ENCODE measurements around the gene LRRN3.

LRRN3 gene

DNA sequence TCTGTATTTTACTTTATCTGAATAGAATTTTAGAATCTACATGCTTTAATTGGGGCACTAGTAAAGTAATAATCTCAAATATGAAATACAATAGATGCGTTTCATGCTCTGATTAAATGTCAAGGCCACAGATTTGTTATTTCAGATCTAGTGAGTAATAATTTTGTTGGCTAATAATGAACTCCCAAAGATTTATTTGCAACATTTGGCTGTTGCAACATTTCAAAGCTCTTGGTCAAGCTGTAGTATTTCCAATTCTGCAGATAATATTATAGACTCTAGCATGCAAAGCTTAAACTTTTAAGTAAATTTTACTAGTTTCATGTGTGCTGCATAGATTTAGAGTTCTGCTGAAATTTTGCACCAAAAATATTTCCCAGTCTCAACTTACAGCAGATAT is 16.7 kb downstream of the LRRN3 start:
- DNase-seq: no peak

DNA sequence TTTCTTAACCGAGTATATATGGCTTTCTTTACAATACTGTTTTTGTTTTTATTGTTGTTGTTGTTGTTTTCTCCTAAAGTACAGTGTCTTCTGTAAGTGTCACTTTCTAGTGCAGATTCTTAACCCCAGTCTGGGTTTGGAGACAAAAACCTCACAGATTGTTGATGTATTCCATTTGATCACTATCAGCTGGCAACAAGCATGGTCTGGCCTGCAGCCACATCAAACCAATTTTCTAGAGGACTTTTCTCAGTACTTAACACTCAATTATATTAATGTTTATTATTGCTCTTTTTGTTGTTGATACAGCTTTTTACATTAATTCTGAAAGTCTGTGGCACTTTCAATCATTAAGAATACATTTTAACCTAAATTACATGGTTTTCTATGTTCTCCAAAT is 17.1 kb downstream of the LRRN3 start:
- DNase-seq: no peak

DNA sequence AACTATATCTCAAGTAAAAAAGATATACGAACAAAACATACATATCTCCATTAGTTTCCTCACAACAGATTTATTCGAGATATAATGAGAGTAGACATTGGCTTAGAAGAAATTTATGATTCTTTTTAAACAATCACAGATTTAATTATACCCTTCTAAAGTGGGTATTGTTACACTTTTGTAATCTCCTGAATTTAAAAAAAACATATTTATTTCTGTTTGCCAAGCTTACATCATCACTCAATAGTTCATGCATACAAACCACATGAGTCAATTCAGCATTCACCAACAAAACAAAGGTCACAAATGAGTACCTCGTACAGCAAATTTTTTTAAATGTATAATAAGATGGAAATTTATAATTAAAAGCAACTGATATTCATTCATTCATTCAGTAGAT is 17.6 kb downstream of the LRRN3 start:
- no peak for DNase-seq

DNA sequence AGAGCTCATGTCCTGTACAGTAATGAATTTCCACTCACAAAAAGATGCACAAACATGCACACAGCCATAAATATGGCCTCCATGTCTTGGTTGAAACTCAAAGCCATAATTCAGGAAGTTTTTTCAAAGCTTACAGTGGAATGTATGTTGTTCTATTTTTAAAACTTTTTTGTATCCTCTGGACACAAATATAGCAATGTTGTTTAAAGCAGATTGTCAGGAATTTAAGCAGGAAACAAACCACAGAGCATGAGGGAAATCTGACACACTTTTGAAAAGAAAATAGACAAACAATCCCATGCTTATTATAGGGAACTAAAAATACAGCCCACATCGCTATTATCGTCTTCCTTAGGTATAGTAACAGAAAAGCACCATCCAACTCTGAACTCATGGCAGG is 21.5 kb downstream of the LRRN3 start:
- DNase-seq: no peak

DNA sequence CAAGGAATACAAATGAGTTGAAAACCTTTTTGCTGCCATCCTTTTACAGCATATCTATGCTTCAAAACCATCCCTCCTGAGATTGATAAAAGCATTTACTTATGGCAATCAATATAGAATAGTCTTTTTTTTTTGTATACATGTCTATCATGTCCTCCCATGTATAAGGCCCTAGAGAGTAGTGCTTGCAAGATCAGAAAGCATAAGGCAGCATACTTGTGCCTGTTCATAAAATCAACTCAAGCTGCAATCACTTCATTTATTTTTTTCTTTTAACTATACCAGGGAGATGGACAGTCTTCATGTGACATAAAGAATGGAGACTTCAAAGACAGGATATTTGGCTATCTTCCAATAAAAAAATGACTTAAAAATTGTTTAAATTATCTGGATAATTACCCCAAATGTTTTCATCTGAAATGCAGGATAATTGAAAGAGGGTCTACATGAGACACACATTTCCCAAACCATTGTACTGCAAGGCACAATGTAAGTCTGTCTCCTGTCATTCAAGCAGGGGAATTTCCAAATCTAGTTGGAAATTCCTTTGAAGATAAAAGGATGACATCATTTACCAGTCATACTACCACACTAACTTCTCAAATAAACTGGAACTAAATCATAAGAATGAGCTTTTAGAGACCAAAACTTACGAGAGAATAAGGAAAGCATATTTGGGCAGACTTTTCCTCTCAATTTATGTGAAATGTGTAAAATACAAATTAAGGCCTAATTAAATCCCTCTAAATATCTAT is 22.5 kb downstream of the LRRN3 start:
- DNase-seq: no peak

DNA sequence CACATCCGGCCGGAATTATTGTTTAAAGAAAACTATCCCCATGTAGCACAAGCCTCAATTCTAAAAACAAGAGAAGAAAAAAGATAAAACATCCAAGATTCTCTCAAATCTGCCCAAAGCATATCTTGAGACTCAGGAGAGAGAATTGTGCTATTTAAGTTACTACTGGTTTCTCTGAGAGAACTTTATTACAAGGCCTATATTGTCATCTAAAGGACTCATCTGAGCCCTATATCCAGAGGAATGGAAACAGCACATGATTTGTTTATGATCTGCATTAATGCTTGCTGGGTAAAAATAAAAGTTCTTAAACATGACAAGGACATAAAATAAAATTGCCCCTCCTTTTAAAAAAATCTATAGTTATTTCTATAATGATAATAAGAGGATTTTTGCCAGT is 25.0 kb downstream of the LRRN3 start:
- no peak for DNase-seq

DNA sequence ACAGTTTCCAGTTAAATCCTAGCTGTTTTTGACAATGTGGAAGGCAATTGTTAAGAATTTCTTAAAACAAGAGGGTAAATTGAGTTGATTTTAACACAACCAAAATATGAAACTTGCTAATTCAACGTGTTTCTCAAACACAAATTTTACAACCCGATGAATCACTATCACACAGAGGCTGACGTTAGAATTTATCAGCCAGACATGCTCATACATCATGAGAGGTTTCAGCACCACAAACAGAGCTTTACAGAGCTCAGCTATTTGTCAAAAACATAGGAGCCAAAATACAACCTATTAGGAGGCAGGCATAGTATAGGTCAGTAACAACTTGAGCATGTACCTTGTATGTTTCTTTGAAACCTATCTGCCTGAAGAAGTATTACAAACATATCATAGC is 36.1 kb downstream of the LRRN3 start:
- no peak for DNase-seq

DNA sequence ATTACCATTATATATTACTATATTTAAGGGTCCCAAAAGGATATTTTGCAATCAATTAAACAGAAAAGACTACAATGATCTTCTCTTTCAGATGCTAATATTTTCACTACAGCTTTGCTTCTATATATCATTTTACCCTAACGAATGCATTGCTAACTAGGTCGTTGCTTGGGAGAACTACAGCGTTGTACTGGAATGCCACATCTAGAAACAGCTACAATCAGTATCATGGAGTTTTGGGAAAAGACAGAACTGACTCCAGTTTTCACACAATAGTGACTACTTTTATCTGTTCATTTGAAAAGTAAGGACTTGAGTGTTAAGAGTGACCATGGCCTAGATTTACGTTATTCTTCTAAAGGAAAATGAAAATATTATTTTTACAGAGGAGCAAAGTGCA is 38.5 kb downstream of the LRRN3 start:
- DNase-seq: no peak

DNA sequence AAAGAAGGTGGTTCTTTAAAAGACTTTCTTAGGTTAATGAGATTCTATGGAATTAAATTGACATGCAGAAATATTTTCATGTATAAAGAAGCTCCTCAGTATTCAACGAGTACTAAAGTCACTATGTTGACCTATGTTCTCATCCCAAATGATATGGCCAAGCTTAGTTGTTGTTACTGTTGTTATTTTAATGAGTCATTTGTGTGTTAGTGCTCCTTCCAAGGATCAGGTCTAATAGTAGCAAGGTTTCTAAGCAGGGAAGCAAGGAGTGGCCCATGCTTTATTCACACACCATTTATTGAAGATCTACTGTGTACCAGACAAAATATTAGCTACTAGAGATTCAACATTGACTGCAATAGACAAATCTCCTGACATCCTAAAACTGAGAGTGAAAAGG is 41.9 kb downstream of the LRRN3 start:
- DNase-seq: no peak

DNA sequence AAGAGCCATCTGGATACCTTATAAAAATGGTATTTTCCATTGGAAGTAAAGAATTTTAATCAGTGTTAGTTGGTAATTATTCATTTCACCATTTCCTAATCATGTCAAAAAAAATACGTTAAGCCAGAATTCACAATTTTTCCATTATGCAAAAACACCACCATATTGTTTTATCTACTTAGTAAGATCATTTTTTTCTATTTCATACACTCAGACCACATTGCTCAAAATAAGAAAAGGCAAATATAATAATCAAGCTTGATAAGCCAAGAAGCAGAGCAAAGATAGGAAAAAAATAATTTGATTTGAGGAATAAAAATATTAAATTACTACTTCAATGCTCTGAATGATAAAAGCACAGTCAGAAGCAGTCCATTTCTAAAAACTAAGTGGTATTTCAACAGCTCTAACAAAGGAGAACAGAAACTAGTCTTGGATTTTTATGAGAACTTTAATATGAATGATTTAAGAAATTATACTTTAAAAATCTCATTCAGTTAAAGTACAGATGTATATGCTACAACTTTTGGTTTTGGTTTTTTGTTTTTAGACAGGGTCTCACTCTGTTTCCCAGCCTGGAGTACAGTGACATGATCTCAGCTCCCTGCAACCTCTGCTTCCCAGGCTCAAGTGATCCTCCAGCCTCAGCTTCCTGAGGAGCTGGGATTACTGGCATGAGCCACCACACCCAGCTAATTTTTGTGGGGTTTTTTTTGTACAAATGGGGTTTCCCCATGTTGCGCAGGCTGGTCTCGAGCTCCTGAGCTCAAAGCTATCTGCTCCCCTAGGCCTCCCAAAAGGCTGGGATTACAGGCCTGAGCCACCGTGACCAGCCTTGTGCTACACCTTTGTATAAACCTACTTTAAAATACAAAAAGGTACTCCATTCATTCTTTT is 46.6 kb downstream of the LRRN3 start:
- no peak for DNase-seq

DNA sequence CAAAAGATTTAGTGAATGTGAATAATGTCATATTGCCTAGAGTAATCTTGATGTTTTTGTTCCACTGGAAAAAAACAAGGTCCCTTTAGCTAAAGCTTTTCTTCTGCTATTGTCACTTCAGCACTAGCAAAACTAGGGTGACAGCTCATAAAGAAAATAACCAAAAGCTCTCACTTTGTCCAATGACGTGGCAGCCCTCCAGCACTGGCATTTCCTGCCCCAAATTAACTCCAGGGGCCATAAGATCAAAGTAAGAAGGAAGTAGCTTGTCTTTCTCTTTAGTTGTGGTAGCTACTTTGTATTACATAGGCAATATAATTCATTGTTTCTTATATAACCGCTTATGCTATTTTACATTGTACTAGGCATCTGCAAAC is 47.3 kb downstream of the LRRN3 start:
- peak in 5 of 14 donors; percentile 0 to 12 (median 6) for DNase-seq

DNA sequence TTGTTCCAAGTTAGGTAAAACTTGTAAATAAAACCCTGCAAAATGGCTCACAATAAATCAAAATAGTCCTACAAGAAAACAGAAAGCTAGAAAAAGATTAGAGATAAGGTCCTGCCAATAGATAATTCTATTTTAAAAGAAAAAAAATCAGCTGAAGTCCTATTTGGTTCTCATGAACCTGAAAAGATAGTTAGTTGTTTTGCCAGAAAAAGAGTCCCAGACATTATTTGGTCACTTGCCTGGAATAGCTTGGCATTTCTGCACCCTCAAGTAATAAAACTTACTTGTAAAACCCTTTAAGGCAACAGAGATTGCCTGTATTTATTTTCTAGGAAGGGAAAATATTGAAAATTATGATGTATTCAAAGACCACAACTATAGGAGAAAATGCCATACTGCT is 47.7 kb downstream of the LRRN3 start:
- DNase-seq: no peak

DNA sequence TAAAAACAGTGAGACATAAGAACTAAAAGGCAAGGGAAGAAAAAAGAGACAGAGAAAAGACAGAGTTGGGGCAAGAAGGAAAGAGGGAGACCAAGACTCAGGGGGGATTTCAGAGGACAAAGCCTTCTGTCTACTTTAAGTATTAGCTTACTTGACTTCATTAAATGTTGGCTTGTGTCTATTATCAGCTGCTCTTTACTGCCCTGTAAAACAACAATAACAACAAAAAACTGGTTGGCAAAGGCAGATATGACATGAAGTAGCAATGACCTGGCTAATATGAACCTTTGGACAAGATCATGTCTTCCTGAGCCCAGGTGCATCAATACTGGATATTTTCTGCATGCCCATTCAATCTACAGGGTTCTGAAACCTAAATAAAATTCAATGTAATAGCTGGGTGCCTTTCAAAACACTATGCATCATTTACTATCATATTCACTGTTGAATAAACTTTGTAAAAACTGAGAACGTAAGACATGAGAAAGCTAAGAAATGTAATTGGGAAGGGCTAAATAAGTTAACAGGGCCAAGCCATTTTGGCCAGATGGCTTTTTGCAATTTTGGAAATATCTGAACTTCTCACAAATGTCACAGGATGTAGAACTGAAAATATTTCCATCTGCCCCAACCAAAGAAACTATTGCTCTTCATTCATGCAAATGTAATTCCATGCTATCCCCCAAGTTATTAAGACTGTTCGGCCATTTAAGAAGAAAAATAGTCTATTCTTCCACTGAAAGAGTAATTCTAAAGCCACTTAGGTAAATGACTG is 49.4 kb downstream of the LRRN3 start:
- DNase-seq: peak in 1 of 14 donors; percentile 70

DNA sequence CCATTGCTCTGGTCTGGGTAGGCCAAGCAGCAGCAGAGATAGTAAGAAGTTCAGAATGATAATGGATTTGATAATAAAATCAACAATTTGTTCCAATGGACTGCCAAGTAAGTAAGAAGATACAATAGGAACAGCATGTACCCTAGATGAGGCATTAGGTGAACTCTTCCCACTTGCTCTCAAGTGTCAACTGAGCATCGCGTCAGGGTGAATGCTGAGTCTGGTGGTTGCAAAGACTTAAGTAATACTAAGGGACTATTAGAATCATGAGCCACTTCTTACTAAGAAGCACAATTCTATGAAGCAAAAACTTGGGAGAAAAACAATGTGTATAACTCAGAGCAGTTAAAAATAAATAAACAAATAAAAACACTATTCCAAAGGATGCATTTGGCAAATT is 54.5 kb downstream of the LRRN3 start:
- DNase-seq: no peak

DNA sequence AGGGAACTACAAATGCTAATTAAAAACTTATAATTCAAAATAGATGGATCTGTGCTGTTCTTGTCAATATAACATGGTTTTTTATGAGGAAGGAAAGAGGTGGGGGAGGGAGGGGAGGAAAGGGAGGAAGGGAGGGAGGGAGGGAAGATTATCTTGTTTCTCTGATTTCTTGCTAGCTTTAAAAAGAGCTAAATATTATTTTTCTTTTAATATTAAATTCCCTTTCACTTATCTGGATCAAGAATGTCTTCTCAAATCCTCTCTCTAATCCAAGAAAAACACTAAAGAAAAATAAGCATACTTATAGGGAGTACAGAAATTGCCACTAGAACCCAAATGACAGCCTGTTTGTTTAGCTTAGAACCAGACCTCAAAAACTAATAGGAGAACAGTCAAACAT is 55.2 kb downstream of the LRRN3 start:
- DNase-seq: no peak

DNA sequence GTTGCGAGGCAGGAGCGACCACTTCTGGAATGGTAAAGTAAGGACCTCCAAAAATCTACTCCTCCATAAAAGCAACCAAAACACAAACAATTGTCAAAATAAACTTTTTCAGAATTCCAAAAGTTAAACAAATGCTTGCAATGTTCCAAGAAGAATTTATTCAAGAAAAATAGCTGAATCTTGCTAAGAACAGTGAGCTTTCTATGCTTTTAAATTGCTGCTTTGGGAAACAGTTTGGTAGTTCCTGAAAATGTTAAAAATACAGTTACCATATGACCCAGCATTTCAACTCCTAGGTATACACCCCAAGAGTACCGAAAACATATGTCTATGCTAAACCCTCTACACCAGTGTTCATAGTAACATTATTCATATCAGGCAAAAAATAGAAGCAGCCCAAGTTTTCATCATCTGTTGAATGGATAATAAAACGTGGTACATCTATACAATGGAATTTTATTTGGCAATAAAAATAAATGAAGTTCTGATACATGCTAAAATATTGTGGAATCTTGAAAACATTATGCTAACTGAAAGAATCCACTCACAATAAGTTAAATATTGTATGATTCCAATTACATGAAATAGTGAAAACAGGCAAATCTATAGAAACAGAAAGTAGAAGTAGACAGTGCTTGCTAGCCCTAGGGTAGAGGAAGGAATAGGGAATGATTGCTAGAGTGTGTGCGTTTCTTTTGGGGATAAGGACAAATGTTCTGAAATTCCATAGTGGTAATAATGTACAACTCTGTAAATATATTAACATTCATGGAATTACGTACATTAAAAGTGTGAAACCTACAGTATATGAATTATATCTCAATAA is 57.0 kb downstream of the LRRN3 start:
- no peak for DNase-seq

DNA sequence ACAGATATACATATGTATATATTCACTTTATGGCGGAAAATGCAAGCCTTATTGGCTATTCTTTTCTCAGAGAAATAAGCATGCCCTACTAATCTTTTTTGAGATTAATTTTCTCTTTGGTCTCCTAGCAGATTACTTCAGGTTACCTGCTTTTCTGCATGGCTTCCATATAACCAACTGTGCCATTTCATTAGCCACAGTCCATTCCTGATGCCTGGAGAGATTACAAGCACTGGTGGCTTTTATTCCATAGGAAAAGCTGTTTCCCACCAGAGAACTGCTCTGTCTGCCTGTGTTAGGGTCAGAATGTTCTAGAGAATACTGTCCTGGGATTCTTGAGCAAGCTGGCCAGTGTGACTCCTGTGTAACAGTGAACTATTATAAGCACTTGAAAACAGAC is 59.8 kb downstream of the LRRN3 start:
- DNase-seq: no peak

DNA sequence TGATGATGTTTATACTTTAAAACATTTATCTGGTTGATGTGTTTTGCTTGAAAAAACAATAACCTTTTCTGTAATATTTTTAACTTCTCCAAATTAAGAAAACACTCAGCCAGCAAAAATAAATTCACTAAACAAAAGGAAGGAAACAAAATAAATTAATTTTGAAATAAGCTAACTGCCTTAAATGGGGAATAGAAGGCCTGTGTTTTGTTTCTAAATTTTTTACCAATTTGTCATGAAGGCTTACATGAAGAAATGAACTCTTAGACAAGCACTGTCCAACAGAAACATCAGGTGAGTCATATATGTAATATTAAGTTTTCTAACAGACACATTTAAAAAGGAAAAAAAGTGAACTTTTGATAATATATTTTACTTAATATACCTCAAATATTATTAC is 68.5 kb downstream of the LRRN3 start:
- no peak for DNase-seq

DNA sequence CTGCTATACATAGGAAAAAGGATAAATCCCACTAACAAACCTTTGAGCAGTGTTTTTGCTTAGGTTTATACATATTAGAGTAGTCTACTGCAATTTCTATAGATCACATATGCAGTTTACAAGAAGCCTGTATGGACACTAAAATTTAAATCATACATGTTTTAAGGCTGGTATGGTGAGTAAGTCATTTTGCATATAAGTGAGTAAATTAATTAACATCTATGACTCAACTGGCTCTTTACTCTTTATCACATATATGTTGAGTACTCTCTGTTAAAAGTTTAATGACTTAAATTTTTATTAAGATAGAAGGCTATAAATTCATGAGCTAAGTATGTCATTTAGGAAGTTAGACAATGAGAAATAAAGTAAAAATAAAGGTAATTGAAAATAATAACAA is 69.4 kb downstream of the LRRN3 start:
- no peak for DNase-seq

DNA sequence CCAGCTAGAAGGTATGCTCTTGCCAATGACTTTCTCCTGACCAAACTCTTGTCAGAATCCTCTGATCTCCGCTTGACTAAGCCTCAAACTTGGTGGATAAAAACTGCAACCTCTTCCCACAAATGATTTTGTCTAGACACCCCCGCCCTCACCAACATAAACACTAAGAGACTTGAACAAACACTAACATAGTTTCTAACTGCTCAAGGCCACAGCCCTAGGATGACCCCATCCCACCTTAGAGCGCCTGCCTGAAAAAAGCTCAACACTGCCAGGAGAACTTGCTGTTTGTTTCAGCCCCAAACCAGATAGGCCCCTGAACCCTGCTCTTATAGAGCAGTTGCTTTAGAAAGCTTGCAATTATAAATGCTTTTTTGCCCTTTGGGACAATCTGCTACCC is 71.8 kb downstream of the LRRN3 start:
- DNase-seq: no peak

DNA sequence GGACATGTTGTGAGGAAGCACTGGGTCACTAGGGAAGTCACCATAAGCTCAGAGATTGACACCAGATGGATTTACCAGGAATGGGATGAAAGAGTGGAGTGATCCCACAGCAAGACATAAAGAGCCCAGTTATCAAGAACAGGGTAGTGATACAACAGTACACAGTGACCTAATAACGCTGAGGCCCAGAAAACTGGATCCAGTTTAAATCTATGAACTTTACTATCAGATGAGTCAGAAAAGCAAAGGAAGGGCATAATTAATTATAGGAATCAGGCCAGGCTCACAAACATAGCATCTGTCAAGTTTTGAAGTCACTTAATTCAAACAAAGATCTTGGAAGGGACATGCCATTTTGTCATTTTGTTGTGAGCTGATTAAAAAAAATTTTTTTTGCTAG is 73.5 kb downstream of the LRRN3 start:
- DNase-seq: no peak

DNA sequence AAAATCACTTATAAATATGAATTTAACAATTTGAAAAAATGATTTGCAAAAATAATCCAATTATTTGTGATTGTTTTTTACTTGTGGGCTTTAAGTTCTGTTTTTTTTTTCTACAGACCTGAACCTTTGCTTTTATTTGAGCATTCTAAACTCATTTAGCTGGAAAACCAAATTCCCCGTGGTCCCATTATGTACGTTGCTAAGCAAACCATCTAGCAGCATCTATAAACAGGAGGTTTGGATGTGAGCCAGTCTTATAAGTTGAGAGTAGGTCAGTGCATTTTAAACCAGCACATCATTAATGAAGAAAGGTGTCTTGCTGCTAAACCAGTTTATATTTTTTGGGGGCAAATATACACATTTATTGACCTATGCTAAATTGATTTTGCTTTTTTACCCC is 77.3 kb downstream of the LRRN3 start:
- no peak for DNase-seq
